ENCODE measurements around the gene AARS2. TPM values are rescaled to one million over a fixed set of nuclear protein-coding genes. Genes with fewer than 3 reads are reported as not detected.
A peak's percentile ranks its signal among the peaks of the same experiment; 100 is the strongest.

AARS2 gene
- total RNA-seq, 1 experiment from 2014 or later: 21.7 TPM

GRCh38 chr6:44270526-44271405, 42.4 kb downstream of the AARS2 start:
- H3T11ph ChIP-seq (ENCODE audit: low read length): no peak overlapping the region
- no peaks in the 10 kb centered on the region for H3K9me3 ChIP-seq (ENCODE audit: control insufficient read depth, low read depth, low read length)
- no peaks in the 10 kb centered on the region for H4K20me1 ChIP-seq (ENCODE audit: control insufficient read depth, insufficient read depth, insufficient read length)
- peaks cover 7% of the 10 kb centered on the region; the same call in 1 of the 2 replicates for H3K27me3 ChIP-seq (ENCODE audit: insufficient read depth, low read length)
- Mint-ChIP-seq H3K27ac (no peak overlapping the region), H3K4me1 (peaks cover 26 to 45% of the 10 kb centered on the region in 2 experiments), H3K4me3 (peak overlapping the region; percentile 68 to 88), H3K36me3 (ENCODE audit: insufficient read depth in 1 of 3, low read depth in 3 of 3) (no peaks in the 10 kb centered on the region; a peak in 1 of 7 replicates), H3K9me3 (no peaks in the 10 kb centered on the region), H3K27me3 (ENCODE audit: low read depth) (peaks cover 20% of the 10 kb centered on the region)
- no peaks in the 10 kb centered on the region for H3K79me1 ChIP-seq (ENCODE audit: insufficient read depth, low read depth, low read length, poor library complexity, severe bottlenecking)
- no peaks in the 10 kb centered on the region for H3K79me2 ChIP-seq (ENCODE audit: insufficient read depth, low read length)
- H2AK5ac ChIP-seq (ENCODE audit: insufficient read length, low read length): no peak overlapping the region
- peaks cover 12% of the 10 kb centered on the region; the same call in 1 of the 2 replicates for H3K4me1 ChIP-seq (ENCODE audit: insufficient read depth, low read length)
- H4K8ac ChIP-seq (replicated peaks; ENCODE audit: insufficient read length, low read depth, low read length): no peak overlapping the region
- no peak overlapping the region for H3K56ac ChIP-seq (ENCODE audit: insufficient read length, low read depth, low read length)
- DNase-seq: peak; percentile 73
- no peak overlapping the region for H2BK20ac ChIP-seq (ENCODE audit: low read depth, low read length, poor library complexity, severe bottlenecking)
- H3K23ac ChIP-seq (ENCODE audit: insufficient read length, low read depth, low read length): no peak overlapping the region
- no peak overlapping the region for H3K9ac ChIP-seq (ENCODE audit: extremely low read depth, insufficient read length, low read length)
- H2BK120ac ChIP-seq (ENCODE audit: low read depth, low read length, poor library complexity, severe bottlenecking): no peak overlapping the region
- H2BK12ac ChIP-seq (ENCODE audit: insufficient read length, low read depth, low read length): no peak overlapping the region
- no peak overlapping the region for H3K18ac ChIP-seq (ENCODE audit: insufficient read length, low read depth, low read length)
- no peak overlapping the region for H3K27ac ChIP-seq (ENCODE audit: insufficient read length, low read depth, low read length)
- no peak overlapping the region for H2BK15ac ChIP-seq (ENCODE audit: low read depth, low read length)
- peaks cover 5% of the 10 kb centered on the region for H3K23me2 ChIP-seq (ENCODE audit: insufficient read length, low read depth, low read length, poor library complexity, severe bottlenecking)
- no peak overlapping the region for H4K5ac ChIP-seq (ENCODE audit: insufficient read length, low read depth, low read length)
- H2BK5ac ChIP-seq (ENCODE audit: insufficient read length, low read length): no peak overlapping the region
- no peak overlapping the region for H3K4ac ChIP-seq (ENCODE audit: low read depth, low read length)
- H4K91ac ChIP-seq (ENCODE audit: insufficient read length, low read depth, low read length): no peak overlapping the region
- TF ChIP-seq, protein P1, sequence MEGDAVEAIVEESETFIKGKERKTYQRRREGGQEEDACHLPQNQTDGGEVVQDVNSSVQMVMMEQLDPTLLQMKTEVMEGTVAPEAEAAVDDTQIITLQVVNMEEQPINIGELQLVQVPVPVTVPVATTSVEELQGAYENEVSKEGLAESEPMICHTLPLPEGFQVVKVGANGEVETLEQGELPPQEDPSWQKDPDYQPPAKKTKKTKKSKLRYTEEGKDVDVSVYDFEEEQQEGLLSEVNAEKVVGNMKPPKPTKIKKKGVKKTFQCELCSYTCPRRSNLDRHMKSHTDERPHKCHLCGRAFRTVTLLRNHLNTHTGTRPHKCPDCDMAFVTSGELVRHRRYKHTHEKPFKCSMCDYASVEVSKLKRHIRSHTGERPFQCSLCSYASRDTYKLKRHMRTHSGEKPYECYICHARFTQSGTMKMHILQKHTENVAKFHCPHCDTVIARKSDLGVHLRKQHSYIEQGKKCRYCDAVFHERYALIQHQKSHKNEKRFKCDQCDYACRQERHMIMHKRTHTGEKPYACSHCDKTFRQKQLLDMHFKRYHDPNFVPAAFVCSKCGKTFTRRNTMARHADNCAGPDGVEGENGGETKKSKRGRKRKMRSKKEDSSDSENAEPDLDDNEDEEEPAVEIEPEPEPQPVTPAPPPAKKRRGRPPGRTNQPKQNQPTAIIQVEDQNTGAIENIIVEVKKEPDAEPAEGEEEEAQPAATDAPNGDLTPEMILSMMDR (conservative IDR thresholded peaks at IDR 0.05): no peak
- peak overlapping the region; percentile 22 for H3K4me2 ChIP-seq (ENCODE audit: insufficient read depth, insufficient read length, low read length)
- no peak overlapping the region for H3K14ac ChIP-seq (ENCODE audit: insufficient read depth, low read length)
- no peak overlapping the region for H2AFZ ChIP-seq (ENCODE audit: low read length)
- WGBS (ENCODE audit: extremely low coverage, insufficient read length, low lambda C conversion rate): no CpG with 5 or more reads among the region's 90 CpGs

Data from H9 (cell line).